Measurements from ENCODE around the gene PCMT1.

PCMT1 gene

DNA sequence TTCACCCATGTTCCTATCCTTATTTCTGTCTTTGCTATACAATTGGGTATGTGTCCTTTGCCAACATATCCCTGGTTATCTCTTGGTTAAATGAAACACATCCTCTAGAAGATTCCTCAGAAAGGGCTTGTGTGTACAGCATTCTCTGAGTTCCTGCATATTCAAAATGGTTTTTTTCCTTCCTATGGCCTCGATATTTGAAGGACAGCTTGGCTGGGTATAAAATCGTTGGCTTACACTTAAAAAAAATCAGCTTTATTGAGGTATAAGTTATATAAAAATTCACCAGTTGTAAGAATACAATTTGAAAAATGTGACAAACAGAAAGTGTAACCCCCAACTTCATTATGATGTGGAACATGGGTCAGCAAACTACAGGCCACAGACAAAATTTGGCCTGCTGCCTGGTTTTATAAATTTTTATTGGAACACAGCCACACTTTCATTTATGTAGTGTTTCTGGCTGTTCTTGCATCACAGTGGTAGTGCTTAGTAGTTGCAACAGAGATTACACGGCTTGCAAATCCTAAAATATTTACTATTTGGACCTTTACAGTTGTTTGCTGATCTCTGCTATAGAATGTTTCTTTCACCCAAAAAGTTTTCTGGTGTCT is 16.7 kb downstream of the PCMT1 start:
- no peak overlapping the region for H3K4me3 ChIP-seq (ENCODE audit: low read length)
- no peak overlapping the region for H3K27ac ChIP-seq (ENCODE audit: low read length)
- H3K27me3 ChIP-seq (ENCODE audit: control insufficient read depth, insufficient read depth, low read length) = no peaks in the 10 kb centered on the region
- no peak for DNase-seq (ENCODE audit: low read depth, low spot score)
- H3K36me3 ChIP-seq (ENCODE audit: control insufficient read depth, insufficient read depth, low read length) = no peaks in the 10 kb centered on the region
- no peaks in the 10 kb centered on the region for H3K9me3 ChIP-seq (ENCODE audit: control insufficient read depth, insufficient read depth, low read length)
- H3K4me1 ChIP-seq (ENCODE audit: control insufficient read depth, insufficient read depth, low read length) = no peaks in the 10 kb centered on the region
- WGBS (ENCODE audit: insufficient coverage, insufficient read length) = no CpG with 5 or more reads among the region's 3 CpGs

DNA sequence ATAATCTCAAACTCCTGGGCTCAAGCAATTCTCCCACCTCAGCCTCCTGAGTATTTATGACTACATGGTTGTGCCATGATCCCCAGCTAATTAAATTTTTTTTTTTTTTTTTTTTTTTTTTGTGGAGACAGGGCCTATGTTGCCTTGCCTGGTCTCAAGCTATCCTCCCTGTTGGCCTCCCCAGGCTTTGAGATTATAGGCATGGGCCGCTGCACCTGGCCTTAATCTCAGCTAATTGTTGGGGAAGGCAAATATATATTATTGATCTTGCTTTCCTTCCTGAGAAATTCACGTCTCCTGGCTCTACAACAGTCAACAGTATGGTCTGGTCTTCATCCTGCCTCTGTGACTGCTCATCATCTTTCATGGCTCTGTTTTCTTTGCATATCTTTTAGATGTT is 20.1 kb downstream of the PCMT1 start:
- Histone ChIP-seq H3K27ac (ENCODE audit: low read length) (no peak overlapping the region), H3K36me3 (ENCODE audit: control insufficient read depth, insufficient read depth, low read length) (peaks cover 2% of the 10 kb centered on the region; the same call in 1 of the 2 replicates), H3K27me3 (ENCODE audit: control insufficient read depth, insufficient read depth, low read length) (no peaks in the 10 kb centered on the region), H3K9me3 (ENCODE audit: control insufficient read depth, insufficient read depth, low read length) (no peaks in the 10 kb centered on the region), H3K4me3 (ENCODE audit: low read length) (no peak overlapping the region), H3K4me1 (ENCODE audit: control insufficient read depth, insufficient read depth, low read length) (no peaks in the 10 kb centered on the region)
- no CpG with 5 or more reads among the region's 2 CpGs for WGBS (ENCODE audit: insufficient coverage, insufficient read length)
- DNase-seq (ENCODE audit: low read depth, low spot score) = no peak

DNA sequence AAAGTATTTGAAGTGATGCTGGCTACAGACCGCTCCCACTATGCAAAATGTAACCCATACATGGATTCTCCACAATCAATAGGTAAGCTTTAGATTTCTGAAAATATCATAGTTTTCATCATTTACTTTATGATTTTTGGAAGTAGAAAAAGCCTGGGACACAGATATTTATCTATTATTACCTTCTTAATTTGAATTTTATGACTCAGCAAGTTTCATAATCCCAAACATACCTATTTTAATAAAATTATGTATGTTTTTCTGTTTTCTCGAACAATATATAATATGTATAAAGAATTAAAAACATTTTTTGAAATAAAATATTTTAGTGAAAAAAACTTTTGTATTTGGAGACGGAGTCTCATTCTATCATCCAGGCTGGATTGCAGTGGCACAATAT is 21.6 kb downstream of the PCMT1 start:
- no peak overlapping the region for H3K4me3 ChIP-seq (ENCODE audit: low read length)
- H3K9me3 ChIP-seq (ENCODE audit: control insufficient read depth, insufficient read depth, low read length) = no peaks in the 10 kb centered on the region
- H3K36me3 ChIP-seq (ENCODE audit: control insufficient read depth, insufficient read depth, low read length) = peaks cover 2% of the 10 kb centered on the region; the same call in 1 of the 2 replicates
- no peak overlapping the region for H3K27ac ChIP-seq (ENCODE audit: low read length)
- H3K4me1 ChIP-seq (ENCODE audit: control insufficient read depth, insufficient read depth, low read length) = no peaks in the 10 kb centered on the region
- no peak for DNase-seq (ENCODE audit: low read depth, low spot score)
- WGBS (ENCODE audit: insufficient coverage, insufficient read length) = no CpG with 5 or more reads among the region's 3 CpGs
- no peaks in the 10 kb centered on the region for H3K27me3 ChIP-seq (ENCODE audit: control insufficient read depth, insufficient read depth, low read length)

DNA sequence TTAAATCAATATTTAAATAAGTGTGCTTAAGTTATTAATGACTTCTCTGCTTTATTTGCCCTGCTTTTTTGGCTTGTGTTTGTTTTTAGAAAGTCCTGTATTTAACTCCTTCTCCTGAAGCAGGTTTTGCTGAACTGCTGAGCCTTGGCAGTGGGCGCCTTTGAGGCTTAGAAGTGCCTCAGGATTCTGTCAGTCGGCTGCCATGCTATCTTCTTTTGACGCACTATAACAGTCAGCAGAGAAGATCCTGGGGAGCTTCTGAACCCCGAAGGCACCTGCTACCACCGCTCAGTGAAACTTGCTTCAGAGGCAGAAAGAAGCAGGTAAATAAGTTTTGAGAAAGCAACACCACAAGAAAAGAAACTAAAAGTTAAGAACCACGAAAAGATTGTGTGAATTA is 22.4 kb downstream of the PCMT1 start:
- no peak for DNase-seq (ENCODE audit: low read depth, low spot score)
- H3K9me3 ChIP-seq (ENCODE audit: control insufficient read depth, insufficient read depth, low read length) = no peaks in the 10 kb centered on the region
- H3K27ac ChIP-seq (ENCODE audit: low read length) = no peak overlapping the region
- no CpG with 5 or more reads among the region's 6 CpGs for WGBS (ENCODE audit: insufficient coverage, insufficient read length)
- no peaks in the 10 kb centered on the region for H3K4me1 ChIP-seq (ENCODE audit: control insufficient read depth, insufficient read depth, low read length)
- H3K36me3 ChIP-seq (ENCODE audit: control insufficient read depth, insufficient read depth, low read length) = peaks cover 2% of the 10 kb centered on the region; the same call in 1 of the 2 replicates
- no peaks in the 10 kb centered on the region for H3K27me3 ChIP-seq (ENCODE audit: control insufficient read depth, insufficient read depth, low read length)
- H3K4me3 ChIP-seq (ENCODE audit: low read length) = no peak overlapping the region

DNA sequence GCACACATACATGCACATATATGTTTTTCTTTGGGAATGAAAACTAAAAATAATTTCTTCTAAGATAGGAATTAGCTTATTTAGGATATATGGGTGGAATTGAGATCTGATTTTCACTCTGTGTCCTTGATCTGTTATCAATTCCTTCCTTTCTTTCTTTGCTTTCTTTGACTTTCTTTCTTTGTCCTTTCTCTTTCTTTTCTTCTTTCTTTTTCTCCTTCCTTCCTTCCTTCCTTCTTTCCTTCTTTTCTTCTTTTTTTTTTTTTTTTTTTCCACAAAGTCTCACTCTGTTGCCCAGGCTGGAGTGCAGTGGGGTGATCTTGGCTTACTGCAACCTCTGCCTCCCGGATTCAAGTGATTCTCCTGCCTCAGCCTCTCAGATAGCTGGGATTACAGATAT is 28.1 kb downstream of the PCMT1 start:
- DNase-seq (ENCODE audit: low read depth, low spot score) = no peak
- Histone ChIP-seq H3K4me1 (ENCODE audit: control insufficient read depth, insufficient read depth, low read length) (no peaks in the 10 kb centered on the region), H3K36me3 (ENCODE audit: control insufficient read depth, insufficient read depth, low read length) (no peaks in the 10 kb centered on the region)

DNA sequence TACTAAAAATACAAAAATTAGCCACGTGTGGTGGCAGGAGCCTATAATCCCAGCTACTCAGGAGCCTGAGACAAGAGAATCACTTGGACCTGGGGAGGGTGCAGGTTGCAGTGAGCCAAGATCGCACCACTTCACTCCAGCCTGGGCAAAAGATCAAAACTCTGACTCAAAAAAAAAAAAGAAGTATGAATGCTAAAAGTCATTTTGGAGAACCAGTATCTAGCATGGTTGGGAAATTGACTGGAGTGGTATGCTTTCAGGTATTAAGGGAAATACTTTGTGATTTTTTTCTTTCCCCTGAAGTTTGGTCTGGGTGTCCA is 30.1 kb downstream of the PCMT1 start:
- DNase-seq (ENCODE audit: low read depth, low spot score) = no peak
- Histone ChIP-seq H3K4me3 (ENCODE audit: low read length) (no peak overlapping the region), H3K27me3 (ENCODE audit: control insufficient read depth, insufficient read depth, low read length) (no peaks in the 10 kb centered on the region), H3K4me1 (ENCODE audit: control insufficient read depth, insufficient read depth, low read length) (no peaks in the 10 kb centered on the region), H3K9me3 (ENCODE audit: control insufficient read depth, insufficient read depth, low read length) (no peaks in the 10 kb centered on the region), H3K27ac (ENCODE audit: low read length) (no peak overlapping the region), H3K36me3 (ENCODE audit: control insufficient read depth, insufficient read depth, low read length) (no peaks in the 10 kb centered on the region; the same call in 1 of the 2 replicates)
- no CpG with 5 or more reads among the region's 2 CpGs for WGBS (ENCODE audit: insufficient coverage, insufficient read length)

More for the DNA sequence above, 28.1 kb downstream of the PCMT1 start:
- Histone ChIP-seq H3K27me3 (ENCODE audit: control insufficient read depth, insufficient read depth, low read length) (no peaks in the 10 kb centered on the region), H3K9me3 (ENCODE audit: control insufficient read depth, insufficient read depth, low read length) (no peaks in the 10 kb centered on the region), H3K4me3 (ENCODE audit: low read length) (no peak overlapping the region), H3K27ac (ENCODE audit: low read length) (no peak overlapping the region)
- no CpG with 5 or more reads among the region's 1 CpG for WGBS (ENCODE audit: insufficient coverage, insufficient read length)

DNA sequence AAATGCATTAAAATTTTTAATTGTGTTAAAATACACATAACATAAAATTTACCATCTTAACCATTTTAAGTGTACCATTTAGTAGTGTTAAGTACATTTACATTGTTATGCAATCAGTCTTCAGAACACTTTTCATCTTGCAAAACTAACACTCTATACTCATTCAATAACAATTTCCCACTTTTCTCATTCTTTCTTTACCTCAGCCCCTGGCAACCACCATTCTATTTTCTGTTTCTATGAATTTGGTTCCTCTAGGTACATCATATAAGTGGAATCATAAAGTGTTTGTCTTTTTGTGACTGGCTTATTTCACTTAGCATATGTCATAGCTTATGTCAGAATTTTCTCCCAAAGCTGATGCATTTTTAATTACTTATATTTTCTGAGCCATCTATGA is 32.2 kb downstream of the PCMT1 start:
- Histone ChIP-seq H3K36me3 (ENCODE audit: control insufficient read depth, insufficient read depth, low read length) (no peaks in the 10 kb centered on the region; the same call in 1 of the 2 replicates), H3K27me3 (ENCODE audit: control insufficient read depth, insufficient read depth, low read length) (no peaks in the 10 kb centered on the region), H3K9me3 (ENCODE audit: control insufficient read depth, insufficient read depth, low read length) (no peaks in the 10 kb centered on the region), H3K4me3 (ENCODE audit: low read length) (no peak overlapping the region), H3K4me1 (ENCODE audit: control insufficient read depth, insufficient read depth, low read length) (no peaks in the 10 kb centered on the region), H3K27ac (ENCODE audit: low read length) (no peak overlapping the region)
- no peak for DNase-seq (ENCODE audit: low read depth, low spot score)

DNA sequence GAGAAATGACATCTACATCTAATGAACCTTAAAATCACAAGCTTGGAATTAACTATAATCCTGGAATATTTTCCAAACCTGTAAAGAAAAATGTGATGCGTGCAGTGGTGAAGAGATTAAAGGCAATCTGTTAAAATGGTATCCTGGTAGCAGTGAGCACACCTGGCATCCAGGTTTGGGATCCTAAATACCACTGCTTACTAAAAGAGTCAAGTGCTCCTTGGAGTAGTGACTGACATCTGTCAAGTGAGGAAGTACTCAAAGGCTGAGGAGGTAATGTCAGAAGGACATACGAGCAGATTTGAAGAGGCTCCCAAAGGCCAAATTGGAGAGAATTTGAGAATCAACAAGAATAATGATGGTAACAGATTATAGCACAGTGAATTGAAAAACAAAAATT is 32.8 kb downstream of the PCMT1 start:
- no peaks in the 10 kb centered on the region for H3K9me3 ChIP-seq (ENCODE audit: control insufficient read depth, insufficient read depth, low read length)
- DNase-seq (ENCODE audit: low read depth, low spot score) = no peak
- no CpG with 5 or more reads among the region's 2 CpGs for WGBS (ENCODE audit: insufficient coverage, insufficient read length)
- H3K36me3 ChIP-seq (ENCODE audit: control insufficient read depth, insufficient read depth, low read length) = no peaks in the 10 kb centered on the region; the same call in 1 of the 2 replicates
- no peak overlapping the region for H3K27ac ChIP-seq (ENCODE audit: low read length)
- H3K4me3 ChIP-seq (ENCODE audit: low read length) = no peak overlapping the region
- no peaks in the 10 kb centered on the region for H3K27me3 ChIP-seq (ENCODE audit: control insufficient read depth, insufficient read depth, low read length)
- H3K4me1 ChIP-seq (ENCODE audit: control insufficient read depth, insufficient read depth, low read length) = no peaks in the 10 kb centered on the region

DNA sequence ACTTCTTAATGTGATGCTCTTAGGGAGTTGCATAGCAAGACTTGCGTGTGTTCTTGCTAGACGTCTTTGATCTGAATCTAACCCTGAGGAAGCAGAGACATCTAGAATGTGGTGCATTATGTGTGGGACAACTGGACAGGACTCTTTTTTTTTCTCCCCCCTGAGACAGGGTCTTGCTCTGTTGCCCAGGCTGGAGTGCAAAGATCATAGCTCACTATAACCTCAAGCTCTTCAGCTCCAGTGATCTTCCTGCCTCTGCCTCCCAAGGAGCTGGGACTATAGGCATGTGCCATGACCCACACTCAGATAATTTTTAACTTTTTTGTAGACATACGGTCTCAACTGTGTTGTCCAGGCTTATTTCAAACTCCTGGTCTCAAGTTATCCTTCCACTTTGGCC is 34.0 kb downstream of the PCMT1 start:
- Histone ChIP-seq H3K36me3 (ENCODE audit: control insufficient read depth, insufficient read depth, low read length) (no peaks in the 10 kb centered on the region; the same call in 1 of the 2 replicates), H3K4me1 (ENCODE audit: control insufficient read depth, insufficient read depth, low read length) (no peaks in the 10 kb centered on the region), H3K9me3 (ENCODE audit: control insufficient read depth, insufficient read depth, low read length) (no peaks in the 10 kb centered on the region), H3K27me3 (ENCODE audit: control insufficient read depth, insufficient read depth, low read length) (no peaks in the 10 kb centered on the region), H3K27ac (ENCODE audit: low read length) (no peak overlapping the region), H3K4me3 (ENCODE audit: low read length) (no peak overlapping the region)
- DNase-seq (ENCODE audit: low read depth, low spot score) = no peak
- WGBS (ENCODE audit: insufficient coverage, insufficient read length) = no CpG with 5 or more reads among the region's 3 CpGs

DNA sequence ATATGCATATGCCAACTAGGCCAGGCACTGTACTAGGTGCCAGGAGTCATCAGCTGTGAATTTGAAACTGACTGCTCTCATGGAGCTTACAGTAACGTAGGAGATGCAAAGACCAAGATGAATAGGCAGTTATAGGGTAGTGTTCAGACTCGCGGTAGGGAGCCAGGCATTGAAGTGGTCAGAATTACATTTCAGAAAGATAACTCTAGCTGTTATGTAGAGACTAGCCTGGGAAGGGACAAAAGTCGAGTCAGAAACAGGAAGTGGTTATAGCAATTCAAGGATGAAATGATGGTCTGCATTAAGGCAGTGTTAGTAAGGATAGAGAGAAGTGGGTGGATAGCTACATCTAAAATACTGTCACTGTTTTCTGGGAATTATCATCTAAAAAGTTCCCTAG is 56.6 kb downstream of the PCMT1 start:
- Histone ChIP-seq H3K4me1 (ENCODE audit: control insufficient read depth, insufficient read depth, low read length) (no peaks in the 10 kb centered on the region), H3K4me3 (ENCODE audit: low read length) (no peak overlapping the region), H3K36me3 (ENCODE audit: control insufficient read depth, insufficient read depth, low read length) (no peaks in the 10 kb centered on the region), H3K9me3 (ENCODE audit: control insufficient read depth, insufficient read depth, low read length) (no peaks in the 10 kb centered on the region), H3K27ac (ENCODE audit: low read length) (no peak overlapping the region), H3K27me3 (ENCODE audit: control insufficient read depth, insufficient read depth, low read length) (no peaks in the 10 kb centered on the region)
- no peak for DNase-seq (ENCODE audit: low read depth, low spot score)
- WGBS (ENCODE audit: insufficient coverage, insufficient read length) = no CpG with 5 or more reads among the region's 4 CpGs

DNA sequence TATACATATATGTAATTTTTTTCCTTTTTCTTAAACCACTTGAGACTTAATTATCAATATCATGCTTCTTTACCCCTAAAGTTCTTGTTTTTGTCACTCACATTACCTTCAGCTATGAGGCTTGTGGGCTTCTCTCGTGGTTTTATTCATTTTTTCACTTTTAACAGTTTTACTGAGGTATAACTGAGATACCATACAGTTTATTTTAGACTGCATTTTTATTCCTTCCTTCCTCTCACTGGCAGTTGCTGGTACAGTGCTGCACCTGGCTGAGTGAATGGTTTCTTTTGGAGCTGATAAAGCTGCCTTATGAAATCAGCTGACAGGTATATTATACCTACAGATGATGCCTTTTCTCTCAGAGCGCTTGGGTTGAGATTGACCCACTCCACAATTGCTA is 60.3 kb downstream of the PCMT1 start:
- WGBS (ENCODE audit: insufficient coverage, insufficient read length) = no CpG with 5 or more reads among the region's 2 CpGs
- H3K36me3 ChIP-seq (ENCODE audit: control insufficient read depth, insufficient read depth, low read length) = no peaks in the 10 kb centered on the region

More for the DNA sequence above, 60.3 kb downstream of the PCMT1 start:
- DNase-seq (ENCODE audit: low read depth, low spot score) = no peak
- H3K27me3 ChIP-seq (ENCODE audit: control insufficient read depth, insufficient read depth, low read length) = no peaks in the 10 kb centered on the region
- no peaks in the 10 kb centered on the region for H3K9me3 ChIP-seq (ENCODE audit: control insufficient read depth, insufficient read depth, low read length)
- H3K4me1 ChIP-seq (ENCODE audit: control insufficient read depth, insufficient read depth, low read length) = no peaks in the 10 kb centered on the region
- no peak overlapping the region for H3K27ac ChIP-seq (ENCODE audit: low read length)
- no peak overlapping the region for H3K4me3 ChIP-seq (ENCODE audit: low read length)
